Left renal pelvis (tissue), 4 donors: ENCODE data around the gene MORN1. TPM values are rescaled to one million over a fixed set of nuclear protein-coding genes. Genes with fewer than 3 reads are reported as not detected.

Experiments used
- DNase-seq, 4 donors: peaks; one replicate each; pipeline ENCODE4 v3.0.0-alpha.2; 2013; ENCODE audit warnings: low read depth in 4 of 4, low spot score in 3 of 4
- polyA plus RNA-seq, 4 donors: library from polyadenylated mRNA; unstranded; fragments of 120-200 nt; gene quantifications; one replicate each; pipeline ENCODE4 v1.2.1, GENCODE V29; 2013; ENCODE audit not compliant: insufficient read length in 4 of 4

Gene MORN1
- polyA plus RNA-seq, 4 donors, result 7.9 to 16.7 (median 11.1) TPM

DNA sequence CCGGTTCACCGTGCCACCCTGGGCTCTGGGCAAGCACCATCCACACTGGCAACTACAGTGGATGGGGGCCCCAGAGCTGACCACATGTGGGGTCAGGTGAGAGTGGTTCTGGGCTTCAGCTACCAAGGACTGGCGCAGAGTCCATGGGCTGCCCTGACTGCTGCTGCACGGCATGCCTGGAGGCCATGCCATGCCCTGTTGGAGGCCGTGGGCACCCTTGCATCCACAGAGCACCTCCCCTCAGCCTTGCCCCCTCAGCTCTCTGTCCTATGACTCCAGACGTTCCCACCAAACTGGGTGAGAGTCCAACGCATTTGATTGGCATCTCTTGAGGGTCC, 15.5 kb downstream of the MORN1 start:
- no peak for DNase-seq

DNA sequence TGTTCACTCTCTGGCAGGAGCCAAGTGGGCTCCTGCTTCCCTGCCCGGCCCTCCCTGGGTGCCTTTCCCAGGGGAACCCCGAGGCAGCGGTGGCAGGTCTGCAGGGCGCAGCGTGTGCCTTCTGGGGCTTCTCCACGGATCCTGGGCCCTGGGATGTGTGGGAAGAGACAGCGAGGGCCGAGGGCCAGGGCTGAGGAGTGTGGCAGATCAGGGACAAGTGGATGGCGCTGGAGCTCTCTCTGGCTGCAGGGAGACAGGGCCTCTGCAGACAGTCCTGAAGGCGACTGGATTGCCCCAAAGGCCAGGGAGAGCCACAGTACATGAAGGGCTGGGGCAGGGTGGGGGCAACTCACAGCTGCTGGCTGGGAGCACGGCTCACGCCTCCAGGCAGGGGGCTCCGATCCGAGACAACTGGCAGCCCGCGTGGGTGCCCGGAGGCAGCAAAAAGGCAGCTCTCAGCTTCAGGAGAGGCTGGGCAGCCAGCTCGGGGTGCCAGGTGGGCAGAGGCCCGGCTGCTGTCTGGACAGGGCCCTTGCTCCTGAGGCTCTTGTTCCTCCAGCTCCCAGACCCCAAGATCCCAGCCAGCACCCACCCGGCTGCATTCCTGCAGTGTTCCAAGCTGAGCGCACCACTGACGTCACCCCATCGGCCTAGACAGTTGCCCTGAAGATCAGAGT, 16.0 kb downstream of the MORN1 start:
- no peak for DNase-seq

DNA sequence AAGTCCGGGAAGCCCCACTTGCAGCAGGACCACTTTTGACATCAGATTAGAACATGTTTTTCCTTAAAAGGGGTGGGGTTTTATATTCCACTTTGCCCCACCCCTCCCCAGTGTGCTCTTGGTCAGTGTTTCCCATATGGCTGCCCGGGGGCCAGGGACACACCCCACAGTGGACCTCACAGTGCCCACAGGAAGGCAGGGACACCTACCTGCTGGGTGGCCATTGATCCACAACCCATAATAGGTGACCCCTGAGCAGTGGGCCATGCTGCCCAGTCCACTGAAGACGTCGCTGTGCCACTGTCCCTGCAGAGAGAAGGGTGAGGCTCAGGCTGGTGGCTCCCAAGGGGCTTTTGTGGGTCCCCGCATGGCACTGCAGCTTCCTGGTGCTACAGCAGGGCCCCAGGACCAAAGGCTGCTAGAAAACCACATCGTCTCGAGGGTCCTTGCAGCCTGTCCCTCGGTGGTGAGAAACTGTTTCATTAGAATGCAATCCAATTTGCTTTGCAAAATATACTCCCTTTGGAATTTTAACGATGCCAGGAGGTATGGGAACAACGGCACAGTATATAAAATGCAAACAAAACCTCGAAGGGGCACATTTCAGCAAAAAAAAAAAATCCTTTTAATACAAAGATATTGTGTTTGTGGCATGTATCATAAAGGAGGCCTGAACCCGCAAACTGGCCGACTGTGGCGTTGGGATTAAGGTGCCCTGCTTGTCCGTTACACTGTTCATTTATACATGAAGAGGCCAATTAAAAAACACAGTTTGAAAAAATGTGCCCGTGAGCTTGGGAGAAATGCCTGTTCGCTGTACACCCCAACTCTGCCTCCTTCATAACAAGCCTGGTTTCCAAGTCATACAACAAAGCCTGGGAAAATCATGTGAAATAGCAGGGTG, 16.9 kb downstream of the MORN1 start:
- DNase-seq, result no peak

- DNase-seq, result no peak
Measured at GRCh38 chr1:2373551-2374251, 17.7 kb downstream of the MORN1 start.

GRCh38 chr1:2372551-2373490, 18.5 kb downstream of the MORN1 start:
- DNase-seq, result no peak

DNA sequence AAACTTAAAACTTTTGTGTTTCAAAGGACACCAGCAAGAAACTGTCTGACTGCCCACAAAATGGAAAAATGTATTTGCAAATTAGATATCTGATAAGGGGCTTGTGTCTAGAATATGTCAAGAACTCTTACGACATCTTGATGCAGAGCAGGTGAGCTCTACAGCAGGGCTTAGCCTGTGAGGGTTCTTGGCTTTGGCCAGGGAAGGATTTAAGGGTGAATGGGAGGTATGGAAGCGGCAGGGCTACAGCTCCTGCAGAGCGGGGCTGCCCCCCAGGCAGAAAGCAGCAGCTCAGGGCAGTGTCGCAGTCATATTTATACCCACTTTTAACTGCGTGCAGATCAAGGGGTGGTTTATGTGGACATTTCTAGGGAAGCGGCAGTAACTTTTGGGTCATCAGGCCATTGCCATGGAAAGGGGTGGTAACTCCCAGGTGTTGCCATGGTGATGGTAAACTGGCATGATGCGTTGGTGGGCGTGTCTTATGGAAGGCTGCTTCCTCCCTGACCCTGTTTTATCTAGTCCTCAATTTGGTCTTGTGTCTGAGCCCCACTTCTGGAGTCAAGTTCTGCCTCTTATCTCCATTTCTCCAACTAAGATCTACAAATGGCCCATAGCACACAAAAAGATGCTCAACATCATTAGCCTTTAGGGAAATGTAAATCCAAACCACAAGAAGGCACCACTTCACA, 23.2 kb downstream of the MORN1 start:
- DNase-seq, result no peak

- no peak for DNase-seq
Measured at GRCh38 chr1:2363847-2364513, 27.4 kb downstream of the MORN1 start.

DNA sequence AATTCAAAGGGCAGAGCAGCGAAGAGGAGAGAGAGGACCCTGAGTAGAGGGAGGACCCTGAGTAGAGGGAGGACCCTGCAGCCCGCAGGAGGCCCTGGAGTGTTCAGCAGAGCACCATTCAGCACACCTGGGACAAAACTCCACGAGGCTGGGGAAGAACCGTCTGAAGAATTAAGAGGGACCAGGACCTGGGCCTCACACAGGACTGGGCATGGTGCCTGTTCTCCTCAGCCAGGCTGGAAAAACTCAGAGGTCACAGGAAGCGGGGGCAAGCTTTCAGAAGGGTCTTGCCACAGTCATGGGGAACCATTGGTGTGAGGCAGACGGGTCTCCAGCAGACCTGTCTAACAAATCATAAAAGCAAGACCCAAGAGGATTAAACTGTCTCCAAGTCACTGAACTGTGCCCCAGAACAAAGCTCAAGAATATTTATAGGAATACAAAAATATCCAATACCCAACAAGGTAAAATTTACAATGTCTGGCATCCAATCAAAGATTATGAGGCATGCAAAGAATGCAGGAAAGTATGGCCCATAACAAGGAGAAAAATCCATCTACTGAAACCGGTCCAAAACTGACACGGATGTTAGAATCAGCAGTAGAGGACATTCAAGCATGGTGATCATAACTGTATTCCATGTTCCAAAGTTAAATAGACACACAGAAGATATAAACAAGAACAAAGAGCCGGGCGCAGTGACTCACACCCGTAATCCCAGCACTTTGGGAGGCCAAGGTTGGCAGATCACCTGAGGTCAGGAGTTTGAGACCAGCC, 30.6 kb downstream of the MORN1 start:
- no peak for DNase-seq

- no peak for DNase-seq
Measured at GRCh38 chr1:2358651-2359640, 32.4 kb downstream of the MORN1 start.

DNA sequence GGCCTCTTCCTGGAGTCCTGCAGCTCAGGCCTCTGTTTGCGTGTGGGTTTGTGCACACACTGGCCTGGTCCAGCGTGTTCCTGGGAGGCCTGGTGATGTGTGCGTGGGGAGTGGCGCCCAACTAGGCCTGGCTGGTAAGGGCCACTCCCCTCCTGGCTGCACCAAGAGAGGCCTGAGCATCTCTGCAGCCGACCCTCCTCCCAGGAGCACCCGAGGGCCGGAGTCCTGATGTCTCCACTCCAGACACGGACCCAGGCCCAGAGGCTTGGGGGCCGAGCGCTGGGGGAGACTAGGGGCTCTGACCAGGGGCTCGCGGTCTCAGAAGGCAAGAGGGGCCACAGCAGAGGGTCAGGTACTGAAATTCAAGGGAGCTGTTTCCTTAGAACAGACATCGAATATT, 33.3 kb downstream of the MORN1 start:
- no peak for DNase-seq

- DNase-seq, result no peak
Measured at GRCh38 chr1:2356911-2357845, 34.2 kb downstream of the MORN1 start.

DNA sequence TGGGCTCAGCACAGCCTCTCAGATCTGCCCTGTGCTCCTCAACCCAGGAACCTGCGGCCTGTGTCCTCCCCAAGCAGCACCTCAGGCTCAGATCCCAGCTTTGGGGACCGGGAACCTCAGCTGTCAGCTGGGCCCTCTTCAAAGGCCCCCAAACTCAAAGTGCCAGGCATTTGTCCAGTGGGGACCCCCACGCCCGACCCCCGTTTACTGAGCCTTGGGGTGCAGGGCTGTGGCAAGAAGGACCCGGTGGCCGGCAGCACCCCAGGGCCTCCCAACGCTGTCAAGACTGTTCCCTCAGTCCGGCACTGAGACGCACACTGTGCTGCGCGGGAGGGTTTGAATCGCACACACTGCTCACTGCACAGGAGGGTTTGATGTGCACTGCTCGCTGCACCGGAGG, 35.0 kb downstream of the MORN1 start:
- DNase-seq, result no peak

DNA sequence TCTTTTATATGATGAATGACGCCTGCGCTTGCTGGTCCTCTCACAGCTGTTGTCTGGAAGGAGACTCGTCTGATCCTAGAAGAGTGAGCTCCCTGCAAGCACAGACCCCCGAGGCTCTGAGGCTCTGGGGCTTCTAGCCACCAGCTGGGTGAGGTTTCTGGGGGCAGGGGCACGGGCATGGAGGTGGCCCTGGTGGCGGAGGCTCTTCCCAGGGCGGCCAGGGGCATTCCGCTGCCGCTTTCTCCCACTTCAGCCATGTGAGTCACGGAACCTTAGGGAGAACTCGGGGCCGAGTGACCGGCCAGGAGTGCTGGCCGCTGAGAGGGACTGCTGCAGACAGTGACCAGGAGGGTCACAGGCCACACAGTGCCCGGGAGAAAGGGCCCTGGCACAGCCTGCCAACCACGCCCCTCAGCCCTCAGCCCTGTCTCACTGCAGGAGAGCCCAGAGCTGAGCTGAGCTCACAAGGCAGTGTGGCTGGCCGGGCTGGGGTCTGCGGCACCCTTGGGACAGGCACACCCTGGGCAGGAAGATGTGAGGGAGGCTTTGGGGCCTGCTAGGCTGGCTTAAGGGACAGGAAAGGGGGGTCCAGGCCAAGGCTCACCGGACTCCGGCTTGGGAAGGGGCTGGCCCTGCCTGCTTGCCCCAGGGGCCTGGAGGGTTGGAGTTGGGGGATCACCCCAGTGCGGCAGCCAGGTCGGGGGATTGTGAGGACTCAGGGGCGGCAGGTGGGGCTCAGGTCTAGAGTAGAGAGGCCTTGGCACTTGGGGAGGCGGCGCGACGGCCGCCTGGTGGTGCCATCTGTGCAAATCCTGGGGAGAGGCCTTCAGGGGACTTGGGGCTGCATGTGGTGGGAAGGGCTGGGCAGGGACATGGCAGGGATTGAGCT, 35.7 kb downstream of the MORN1 start:
- DNase-seq, result no peak

GRCh38 chr1:2354511-2355372, 36.6 kb downstream of the MORN1 start:
- no peak for DNase-seq
